RWPE2 (cell line): Measurements from ENCODE around the gene ERO1B.
"Not testable (repeated sequence)": the region's sequence is repeated elsewhere in the genome, so short reads cannot be mapped to it uniquely, and the experiment has no call there.

ENCODE experiments used
- ATAC-seq: fragments of 200-7000 bp; cut with Tn5 transposase; 3 replicates; pipeline ENCODE4 v1.9.1; 2021; ENCODE audit warnings: low read depth
- DNase-seq: peaks from one replicate; pipeline ENCODE4 v3.0.0-alpha.2; 2020; ENCODE audit warnings: low spot score
- H3K27ac ChIP-seq: fragments of 450-650 bp; 2 replicates; pipeline ENCODE4 v1.5.1; 2017; ENCODE audit warnings: mild to moderate bottlenecking; ENCODE audit not compliant: poor library complexity, severe bottlenecking
- H3K27me3 ChIP-seq: fragments of 250-450 bp; sonication (Bioruptor Pico); 2 replicates; pipeline ENCODE4 v1.5.1; 2021; ENCODE audit warnings: mild to moderate bottlenecking, moderate library complexity; ENCODE audit not compliant: insufficient read depth, poor library complexity, severe bottlenecking
- H3K36me3 ChIP-seq: fragments of 250-450 bp; sonication (Bioruptor Pico); 2 replicates; pipeline ENCODE4 v1.5.1; 2020; ENCODE audit warnings: low read depth, mild to moderate bottlenecking, moderate library complexity
- H3K4me1 ChIP-seq: fragments of 250-450 bp; sonication (Bioruptor Pico); 2 replicates; pipeline ENCODE4 v1.5.1; 2021; ENCODE audit warnings: mild to moderate bottlenecking, moderate library complexity; ENCODE audit not compliant: insufficient read depth, poor library complexity, severe bottlenecking
- H3K4me3 ChIP-seq: fragments of 250-450 bp; sonication (Bioruptor Pico); 2 replicates; pipeline ENCODE4 v1.5.1; 2021; ENCODE audit warnings: mild to moderate bottlenecking, moderate library complexity; ENCODE audit not compliant: severe bottlenecking
- H3K9me3 ChIP-seq: fragments of 250-450 bp; sonication (Bioruptor Pico); 2 replicates; pipeline ENCODE4 v1.5.1; 2021; ENCODE audit warnings: mild to moderate bottlenecking, moderate library complexity; ENCODE audit not compliant: severe bottlenecking
- CTCF ChIP-seq: fragments of 450-650 bp; IDR thresholded peaks from one replicate; pipeline ENCODE4 v1.5.1; 2017; ENCODE audit warnings: mild to moderate bottlenecking, moderate library complexity; ENCODE audit not compliant: poor library complexity, severe bottlenecking

ERO1B gene

DNA sequence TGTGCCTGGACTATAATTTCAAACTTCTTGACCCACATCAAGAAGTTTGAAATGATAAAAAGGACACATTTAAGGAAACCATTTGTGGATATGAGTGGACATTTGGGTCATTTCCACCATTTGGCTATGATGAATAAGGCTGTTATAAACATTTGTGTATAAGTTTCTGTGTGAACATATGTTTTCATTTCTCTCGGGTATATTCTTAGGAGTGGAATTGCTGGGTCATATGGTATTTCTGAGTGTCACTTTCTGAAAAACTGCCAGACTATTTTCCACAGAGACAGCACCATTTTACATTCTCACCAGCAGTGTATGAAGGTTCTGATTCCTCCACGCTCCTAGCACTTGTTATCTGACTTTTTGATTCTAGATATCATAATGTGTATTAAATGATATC, 88.6 kb downstream of the ERO1B start:
- Histone ChIP-seq H3K4me1 (no peaks in the 10 kb centered on the region), H3K36me3 (no peaks in the 10 kb centered on the region), H3K27me3 (no peaks in the 10 kb centered on the region), H3K4me3 (no peak overlapping the region), H3K27ac (no peak overlapping the region), H3K9me3 (no peaks in the 10 kb centered on the region)
- DNase-seq (no peak), ATAC-seq (no peak)
- no peak for TF ChIP-seq CTCF

DNA sequence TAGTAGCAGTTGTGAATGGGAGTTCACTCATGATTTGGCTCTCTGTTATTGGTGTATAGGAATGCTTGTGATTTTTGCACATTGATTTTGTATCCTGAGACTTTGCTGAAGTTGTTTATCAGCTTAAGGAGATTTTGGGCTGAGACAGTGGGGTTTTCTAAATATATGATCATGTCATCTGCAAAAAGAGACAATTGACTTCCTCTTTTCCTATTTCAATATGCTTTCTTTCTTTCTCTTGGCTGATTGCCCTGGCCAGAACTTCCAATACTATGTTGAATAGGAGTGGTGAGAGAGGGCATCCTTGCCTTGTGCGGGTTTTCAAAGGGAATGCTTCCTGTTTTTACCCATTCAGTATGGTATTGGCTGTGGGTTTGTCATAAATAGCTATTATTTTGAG, 93.7 kb downstream of the ERO1B start:
- not testable (repeated sequence) for H3K27ac ChIP-seq, H3K9me3 ChIP-seq, H3K36me3 ChIP-seq, H3K4me3 ChIP-seq, H3K27me3 ChIP-seq, ATAC-seq, H3K4me1 ChIP-seq, DNase-seq

DNA sequence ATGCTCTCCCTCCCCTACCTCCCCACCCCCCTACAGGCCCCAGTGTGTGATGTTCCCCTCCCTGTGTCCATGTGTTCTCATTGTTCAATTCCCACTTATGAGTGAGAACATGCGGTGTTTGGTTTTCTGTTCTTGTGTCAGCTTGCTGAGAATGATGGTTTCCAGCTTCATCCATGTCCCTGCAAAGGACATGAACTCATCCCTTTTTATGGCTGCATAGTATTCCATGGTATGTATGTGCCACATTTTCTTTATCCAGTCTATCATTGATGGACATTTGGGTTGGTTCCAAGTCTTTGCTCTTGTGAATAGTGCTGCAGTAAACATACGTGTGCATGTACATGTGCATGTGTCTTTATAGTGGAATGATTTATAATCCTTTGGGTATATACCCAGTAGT, 95.3 kb downstream of the ERO1B start:
- not testable (repeated sequence) for H3K27me3 ChIP-seq, H3K36me3 ChIP-seq, H3K9me3 ChIP-seq, ATAC-seq, DNase-seq, H3K4me3 ChIP-seq, H3K27ac ChIP-seq, H3K4me1 ChIP-seq

GRCh38 chr1:236185687-236186086, 96.1 kb downstream of the ERO1B start:
- H3K4me1 ChIP-seq: no peaks in the 10 kb centered on the region
- H3K27me3 ChIP-seq: no peaks in the 10 kb centered on the region
- TF ChIP-seq CTCF: no peak
- no peaks in the 10 kb centered on the region for H3K36me3 ChIP-seq
- no peak overlapping the region for H3K27ac ChIP-seq
- ATAC-seq (no peak), DNase-seq (no peak)
- no peak overlapping the region for H3K4me3 ChIP-seq
- H3K9me3 ChIP-seq: no peaks in the 10 kb centered on the region

DNA sequence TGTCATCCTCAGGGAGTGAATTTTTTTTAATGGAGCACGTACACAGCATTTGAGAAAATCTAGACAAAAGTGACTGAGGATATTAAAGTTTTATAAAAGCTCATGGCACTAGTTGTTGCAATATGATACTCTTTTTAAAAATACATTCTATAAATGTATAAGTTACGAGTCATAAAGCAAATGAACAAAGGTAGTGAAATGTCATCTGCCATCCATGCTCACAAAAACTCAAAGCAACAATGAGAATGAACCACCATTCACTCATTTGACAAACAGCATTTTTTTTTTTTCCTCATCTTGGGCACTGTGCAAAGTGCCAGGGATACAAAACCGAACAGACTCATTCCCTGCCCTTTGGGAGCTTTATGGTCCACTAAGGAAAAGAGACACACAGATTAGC, 100.7 kb downstream of the ERO1B start:
- Histone ChIP-seq H3K4me3 (no peak overlapping the region), H3K27ac (no peak overlapping the region), H3K9me3 (no peaks in the 10 kb centered on the region), H3K27me3 (no peaks in the 10 kb centered on the region), H3K4me1 (no peaks in the 10 kb centered on the region), H3K36me3 (no peaks in the 10 kb centered on the region)
- DNase-seq (no peak), ATAC-seq (no peak)
- TF ChIP-seq CTCF: no peak

DNA sequence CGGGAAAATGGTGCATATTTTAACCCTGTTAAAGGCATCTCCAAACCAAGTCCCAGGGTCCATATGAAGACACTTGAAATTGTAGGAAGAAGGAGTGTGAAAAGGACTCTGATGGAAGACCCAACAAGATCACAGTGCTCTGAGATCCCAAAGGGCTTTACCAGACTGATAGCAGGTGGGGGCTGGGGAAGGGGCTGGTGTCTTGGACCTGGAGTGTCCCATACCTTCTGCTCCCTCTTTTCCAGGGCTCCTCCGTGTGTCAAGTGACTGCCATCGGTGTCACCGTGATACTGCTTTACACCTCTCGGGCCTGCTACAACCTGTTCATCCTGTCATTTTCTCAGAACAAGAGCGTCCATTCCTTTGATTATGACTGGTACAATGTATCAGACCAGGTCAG, 102.1 kb downstream of the ERO1B start:
- Histone ChIP-seq H3K4me3 (no peak overlapping the region), H3K4me1 (no peaks in the 10 kb centered on the region), H3K27ac (no peak overlapping the region), H3K36me3 (no peaks in the 10 kb centered on the region), H3K27me3 (no peaks in the 10 kb centered on the region), H3K9me3 (no peaks in the 10 kb centered on the region)
- no peak for TF ChIP-seq CTCF
- DNase-seq (no peak), ATAC-seq (no peak)
